Stimulated activated naive CD4-positive, alpha-beta T cell treated with Interleukin-2 at 50 U/mL for 16 hours (primary cell): ENCODE data around the gene STARD13.

Experiments
- DNase-seq: peaks from one replicate; lab custom pipeline; 2025; lab: John Stamatoyannopoulos, UW

The STARD13 gene

DNA sequence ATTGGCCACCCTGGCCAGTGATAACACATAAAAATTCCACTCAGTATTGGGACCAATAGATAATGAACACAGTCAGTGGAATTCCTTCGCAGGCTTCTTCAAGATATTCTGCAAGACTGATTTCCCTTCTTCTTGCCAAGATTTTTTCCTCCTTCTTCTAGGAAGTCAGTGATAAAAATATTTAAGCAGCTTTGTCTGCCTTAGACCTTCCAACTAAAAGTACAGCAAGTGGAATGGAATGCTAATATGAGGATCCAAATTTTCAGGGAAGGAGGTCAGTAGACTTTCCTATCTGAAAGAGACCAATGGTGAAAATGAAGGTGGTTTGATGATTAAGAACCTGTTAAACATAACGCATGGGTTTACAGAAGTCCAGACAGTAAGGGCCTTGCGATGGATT is 9.6 kb downstream of the STARD13 start:
- DNase-seq: no peak

DNA sequence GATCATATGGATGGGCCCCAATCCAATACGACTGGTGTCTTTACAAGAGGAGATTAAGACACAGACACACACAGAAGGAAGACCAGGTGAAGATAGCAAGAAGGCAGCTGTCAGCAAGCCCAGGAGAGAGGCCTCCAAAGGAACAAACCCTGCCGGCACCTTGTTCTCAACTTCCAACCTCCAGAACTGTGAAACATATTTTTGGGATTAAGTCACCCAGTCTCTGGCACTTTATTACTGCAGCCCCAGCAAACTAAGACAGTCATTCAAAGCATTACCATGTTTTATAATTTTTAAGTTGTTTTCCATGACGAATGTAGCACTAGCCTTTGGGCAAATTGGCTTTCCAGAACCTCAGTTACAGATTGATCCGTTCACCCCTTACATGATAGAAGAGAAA is 11.3 kb downstream of the STARD13 start:
- DNase-seq: no peak

GRCh38 chr13:33272531-33273124 is 12.9 kb downstream of the STARD13 start:
- DNase-seq: no peak

GRCh38 chr13:33271759-33272158 is 13.8 kb downstream of the STARD13 start:
- DNase-seq: no peak

- no peak for DNase-seq
These were observed 14.5 kb downstream of the STARD13 start for GRCh38 chr13:33270895-33271538.

DNA sequence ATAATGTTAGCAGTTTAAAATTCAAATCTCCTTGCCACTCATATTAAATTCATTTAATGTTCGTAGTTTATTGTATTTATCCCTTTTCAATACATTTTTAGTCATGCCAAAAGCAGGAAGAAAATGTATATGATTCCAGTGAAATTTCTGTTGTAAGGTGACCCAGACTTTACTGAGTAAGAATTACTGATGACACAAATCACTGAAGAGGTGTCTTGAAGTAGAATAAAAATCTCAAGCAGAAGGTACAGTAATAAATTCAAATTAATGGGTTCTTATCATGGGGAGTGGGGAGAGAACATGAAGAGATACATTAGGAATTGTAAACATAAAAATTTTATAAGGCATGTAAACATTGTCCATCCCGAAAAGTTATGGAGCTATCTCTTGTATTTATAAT is 19.9 kb downstream of the STARD13 start:
- no peak for DNase-seq

GRCh38 chr13:33265133-33265532 is 20.4 kb downstream of the STARD13 start:
- no peak for DNase-seq

DNA sequence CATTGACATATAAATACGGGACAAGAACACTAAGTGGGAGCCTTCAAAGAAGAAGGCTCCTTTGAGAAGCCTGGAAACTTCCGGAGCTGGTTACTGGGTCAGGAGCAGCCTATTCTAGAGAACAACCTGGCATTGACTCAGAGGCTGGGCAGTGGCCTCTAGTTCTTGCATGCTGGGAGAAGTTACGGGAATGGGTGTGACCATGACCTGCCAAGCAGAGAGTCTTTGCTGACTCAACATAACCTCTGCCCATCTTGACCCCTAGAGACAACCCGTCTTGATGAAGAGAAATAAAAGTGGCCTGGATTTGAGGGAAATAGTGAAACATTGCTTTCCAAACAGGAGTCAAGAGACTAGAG is 21.0 kb downstream of the STARD13 start:
- DNase-seq: no peak

DNA sequence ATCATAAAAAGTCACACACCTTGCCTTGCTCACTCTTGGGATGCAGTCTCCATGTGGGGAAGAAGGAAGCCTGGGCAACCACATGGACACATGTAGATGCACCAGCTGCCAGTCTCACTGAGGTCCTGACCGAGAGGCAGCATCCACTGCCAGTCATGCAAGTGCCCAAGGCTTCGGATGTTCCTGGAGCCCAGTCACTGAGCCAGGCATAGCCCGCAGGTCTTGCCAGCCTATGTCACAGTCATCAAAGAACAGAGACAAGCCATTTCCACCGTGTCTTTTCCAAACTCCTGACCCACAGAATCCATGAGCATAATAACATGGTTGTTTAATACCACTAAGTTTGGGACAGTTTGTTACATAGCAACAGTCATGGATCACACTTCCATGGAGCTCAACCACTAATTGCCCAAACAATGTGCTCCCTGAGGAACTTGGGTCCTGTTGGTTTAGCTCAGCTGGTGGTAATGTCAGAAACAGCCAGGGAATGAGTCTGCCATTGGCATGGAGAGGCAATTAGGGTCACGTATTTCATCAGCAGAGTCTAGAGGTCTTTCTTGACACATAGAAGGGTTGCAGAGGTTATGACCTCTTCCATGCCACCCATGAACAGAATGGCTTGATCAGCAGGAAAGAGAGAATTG is 21.5 kb downstream of the STARD13 start:
- no peak for DNase-seq

- no peak for DNase-seq
These were observed 22.1 kb downstream of the STARD13 start for GRCh38 chr13:33263484-33263883.

DNA sequence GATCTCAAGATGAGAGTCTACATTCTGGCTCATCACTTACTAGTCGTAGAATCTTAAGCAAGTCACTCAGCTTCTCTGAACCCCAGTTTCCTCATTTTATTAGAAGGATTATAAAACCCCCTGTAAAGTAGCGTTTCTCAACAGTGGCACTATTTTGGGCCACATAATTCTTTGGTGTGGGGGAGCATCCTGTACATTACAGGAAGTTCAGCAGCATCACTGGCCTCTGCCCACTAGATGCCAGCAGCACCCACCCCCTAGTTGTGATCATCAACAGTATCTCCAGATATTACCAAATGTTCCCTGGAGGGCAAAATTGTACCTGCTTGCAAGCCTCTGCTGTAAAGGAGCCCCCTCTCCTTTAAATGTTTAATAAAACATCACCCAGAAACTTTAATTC is 22.6 kb downstream of the STARD13 start:
- DNase-seq: no peak

- no peak for DNase-seq
These were observed 23.0 kb downstream of the STARD13 start for GRCh38 chr13:33262594-33262993.

- no peak for DNase-seq
These were observed 23.5 kb downstream of the STARD13 start for GRCh38 chr13:33262062-33262487.

DNA sequence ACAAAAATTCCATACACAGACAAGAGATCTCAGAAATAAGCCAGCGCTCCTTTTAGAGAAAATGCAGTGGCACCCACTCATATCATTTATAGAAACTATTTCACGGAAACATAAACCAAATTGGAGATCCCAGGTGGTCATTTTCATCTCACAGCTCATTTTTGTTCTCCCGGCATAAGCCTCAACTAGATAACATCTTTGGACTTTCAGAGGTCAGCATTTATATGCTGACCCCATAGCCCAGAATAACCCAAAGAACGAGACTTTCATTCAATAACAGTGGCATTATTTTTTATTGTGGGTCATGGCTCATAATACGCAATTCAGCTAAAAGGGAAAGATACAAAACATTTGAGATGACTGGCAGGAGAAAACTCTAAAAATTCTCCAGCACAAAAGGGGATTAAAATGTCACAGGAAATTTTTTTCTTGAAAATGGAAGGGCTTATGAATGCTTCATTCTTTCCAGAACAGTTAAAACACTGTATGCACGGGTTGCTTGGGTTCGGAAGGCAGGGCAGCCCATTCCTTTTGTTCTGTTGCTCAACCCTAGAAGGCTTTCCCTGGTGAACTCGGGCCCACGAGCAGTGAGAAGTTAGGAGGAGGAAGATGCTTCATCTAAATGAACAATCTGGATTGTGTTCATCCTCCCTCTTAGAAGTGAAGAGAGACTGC is 24.0 kb downstream of the STARD13 start:
- no peak for DNase-seq

DNA sequence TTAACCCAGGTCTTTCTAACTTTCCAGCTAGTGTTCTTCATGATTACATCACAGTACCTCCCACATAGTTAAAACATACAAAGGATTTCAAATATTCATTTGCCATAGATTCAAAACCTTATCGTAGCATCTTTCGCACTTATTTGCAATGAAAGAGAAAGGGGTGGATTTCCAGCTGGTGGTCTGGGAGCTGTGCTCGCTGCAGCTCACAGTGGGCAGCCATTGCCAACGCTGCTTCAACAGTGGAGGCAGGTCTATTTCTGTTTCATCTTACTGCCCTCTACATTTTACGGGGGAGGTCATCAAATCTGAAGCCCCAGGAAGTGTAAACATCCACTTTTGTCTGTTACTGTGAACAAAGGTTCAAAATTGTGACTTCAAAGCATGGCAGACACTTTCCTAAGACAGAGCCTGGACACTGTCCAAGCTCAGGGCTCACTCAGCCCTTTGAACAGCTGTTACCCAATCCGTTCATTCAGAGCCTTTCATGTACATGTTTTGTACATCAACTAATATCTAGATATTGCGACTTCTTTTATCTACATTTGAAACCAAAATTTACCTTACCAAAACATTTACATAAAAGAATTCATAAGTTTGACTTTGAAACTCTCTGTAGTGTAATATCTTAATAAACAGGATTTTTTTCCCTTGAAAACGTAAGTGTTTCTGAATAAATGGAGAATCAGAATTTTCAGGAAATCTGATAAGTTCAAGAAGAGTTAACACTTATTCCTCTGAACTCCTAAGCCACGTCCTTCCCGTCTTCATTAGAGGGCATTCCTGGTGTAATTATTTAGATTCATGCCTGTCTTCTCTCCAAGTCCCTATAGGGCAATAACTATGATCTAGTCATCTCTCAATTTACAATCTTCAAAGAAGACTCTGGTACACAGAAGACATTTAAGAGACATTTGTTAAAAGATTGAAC is 25.1 kb downstream of the STARD13 start:
- no peak for DNase-seq

- no peak for DNase-seq
These were observed 26.3 kb downstream of the STARD13 start for GRCh38 chr13:33259296-33259695.

GRCh38 chr13:33258808-33259193 is 26.8 kb downstream of the STARD13 start:
- DNase-seq: no peak

DNA sequence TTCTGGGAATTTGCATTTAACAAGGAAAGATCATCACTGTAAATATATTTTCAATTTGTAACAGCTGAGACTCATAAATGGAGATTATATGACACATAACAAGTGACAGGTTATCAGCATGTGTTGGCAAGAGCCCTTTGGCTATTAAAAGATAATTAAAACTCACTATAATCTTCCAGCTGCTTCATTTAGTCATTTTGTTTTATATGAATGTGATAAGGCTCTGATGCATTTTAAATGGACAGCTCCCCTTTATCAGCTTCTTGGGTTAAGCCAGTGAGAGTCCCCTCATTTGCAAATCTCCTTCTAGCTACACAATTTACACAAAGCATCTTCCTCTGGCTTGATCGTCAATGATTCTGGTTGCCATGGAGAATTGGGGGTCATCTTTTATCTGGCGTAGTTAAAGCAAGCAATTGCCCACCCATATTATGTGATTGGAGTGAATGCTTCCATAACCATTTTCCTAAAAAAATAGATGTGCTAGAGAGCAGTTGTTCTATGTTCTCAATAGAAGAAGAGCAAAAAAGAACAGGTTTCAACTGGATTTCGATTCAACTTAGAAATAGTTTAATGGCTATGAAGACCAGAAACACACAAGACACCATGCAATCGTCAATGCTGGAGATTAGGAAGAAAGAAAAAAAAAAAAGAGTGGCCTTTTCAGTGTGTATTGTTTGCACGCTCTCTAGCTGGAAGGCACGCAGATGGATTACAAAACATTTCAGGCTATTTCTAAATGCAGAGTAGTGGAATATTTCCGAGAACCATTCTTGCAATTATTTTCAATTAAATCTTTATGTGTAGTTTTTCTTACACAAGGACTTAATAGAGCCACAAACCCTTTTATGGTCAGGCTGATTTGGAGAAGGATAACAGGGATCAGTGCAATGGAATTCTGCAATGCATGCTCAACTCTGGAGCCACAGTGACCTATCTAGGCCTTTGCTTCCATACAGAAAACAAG is 27.4 kb downstream of the STARD13 start:
- DNase-seq: no peak

DNA sequence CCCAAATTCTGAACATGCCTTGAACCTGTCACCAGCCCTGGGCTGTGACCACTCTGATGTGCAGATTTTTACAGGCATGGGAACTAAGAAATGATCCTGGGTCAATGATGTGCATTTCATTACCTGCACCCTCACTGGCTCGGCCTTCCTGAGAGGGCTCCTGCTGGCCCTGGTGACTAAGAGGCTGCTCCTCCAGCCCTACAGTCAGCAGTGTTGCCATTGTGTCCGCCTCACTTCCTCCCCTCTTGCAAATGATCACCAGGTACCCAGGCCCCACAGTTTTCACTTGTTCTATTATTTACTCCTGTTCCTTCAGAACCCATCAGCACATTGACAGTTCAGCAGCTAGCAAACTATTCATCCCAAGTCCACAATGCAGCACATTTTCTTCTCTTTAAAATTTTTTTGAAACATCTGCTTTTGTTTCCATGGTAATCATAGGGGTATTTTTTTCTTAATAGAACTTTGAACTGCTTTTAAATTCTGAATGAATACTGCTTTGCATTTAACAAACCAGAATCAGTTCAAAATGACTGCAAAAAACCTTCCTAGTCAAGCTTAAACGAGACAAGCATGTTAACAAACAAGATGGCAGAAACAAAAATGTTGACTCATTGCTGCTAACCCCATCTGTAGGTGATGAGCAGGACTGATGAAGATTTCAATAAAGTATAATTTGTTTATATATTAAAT is 29.3 kb downstream of the STARD13 start:
- DNase-seq: no peak

GRCh38 chr13:33252135-33252534 is 33.4 kb downstream of the STARD13 start:
- no peak for DNase-seq
